CD4-positive, alpha-beta T cell treated with Interleukin-17A for 1 hour (primary cell): ENCODE measurements around the gene CPNE2.
"Not testable (repeated sequence)": the region's sequence is repeated elsewhere in the genome, so short reads cannot be mapped to it uniquely, and the experiment has no call there.

Experiments used
- DNase-seq: peaks from one replicate; pipeline ENCODE4 v3.0.0-alpha.2; 2020

Gene CPNE2

DNA sequence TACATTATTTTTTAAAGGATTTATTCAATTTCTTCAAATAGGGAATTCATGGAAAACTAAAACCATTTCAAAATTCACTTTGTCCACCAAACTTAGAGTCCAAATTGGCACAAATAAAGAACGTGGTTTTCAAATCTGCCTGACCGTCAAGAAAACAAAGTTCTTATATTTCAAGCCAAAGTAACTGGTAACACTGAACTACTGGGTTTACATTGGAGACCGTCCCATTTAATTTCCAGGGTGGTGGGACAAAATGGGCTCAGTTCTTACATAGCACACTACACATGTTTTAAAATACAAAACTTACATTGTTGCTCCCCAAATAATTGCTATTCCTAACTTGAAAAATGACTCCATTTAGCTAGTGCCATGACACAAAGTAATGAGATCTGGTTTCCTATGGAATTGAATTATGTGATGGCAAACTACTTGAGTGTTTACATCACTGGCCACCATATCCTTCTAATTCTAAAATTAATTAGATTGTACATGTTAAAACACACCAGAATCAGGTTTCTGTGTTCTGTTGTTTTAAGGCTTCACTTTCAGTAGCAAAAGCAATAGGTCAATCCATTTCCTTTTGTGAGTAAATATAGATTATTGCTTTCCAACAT, 86.9 kb downstream of the CPNE2 start:
- DNase-seq, result no peak

DNA sequence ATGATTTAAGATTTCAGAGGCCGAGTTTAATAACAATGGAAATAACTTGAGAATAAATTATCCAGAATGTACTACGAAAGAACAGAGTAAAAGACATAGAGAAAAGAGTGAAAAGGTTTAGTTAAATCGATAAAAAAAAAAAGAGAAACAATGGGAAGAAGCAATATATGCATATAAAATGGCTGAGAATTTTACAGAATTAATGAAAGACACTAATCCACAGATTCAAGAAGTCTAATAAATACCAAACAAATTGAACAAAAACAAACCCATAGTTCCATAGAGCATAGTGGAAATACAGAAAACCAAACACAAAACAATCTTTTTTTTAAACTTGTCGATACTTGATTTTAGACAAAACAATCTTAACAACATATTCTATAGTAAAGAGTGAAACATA, 91.7 kb downstream of the CPNE2 start:
- DNase-seq, result no peak

- no peak for DNase-seq
These were observed 92.6 kb downstream of the CPNE2 start for GRCh38 chr16:57184887-57185445.

DNA sequence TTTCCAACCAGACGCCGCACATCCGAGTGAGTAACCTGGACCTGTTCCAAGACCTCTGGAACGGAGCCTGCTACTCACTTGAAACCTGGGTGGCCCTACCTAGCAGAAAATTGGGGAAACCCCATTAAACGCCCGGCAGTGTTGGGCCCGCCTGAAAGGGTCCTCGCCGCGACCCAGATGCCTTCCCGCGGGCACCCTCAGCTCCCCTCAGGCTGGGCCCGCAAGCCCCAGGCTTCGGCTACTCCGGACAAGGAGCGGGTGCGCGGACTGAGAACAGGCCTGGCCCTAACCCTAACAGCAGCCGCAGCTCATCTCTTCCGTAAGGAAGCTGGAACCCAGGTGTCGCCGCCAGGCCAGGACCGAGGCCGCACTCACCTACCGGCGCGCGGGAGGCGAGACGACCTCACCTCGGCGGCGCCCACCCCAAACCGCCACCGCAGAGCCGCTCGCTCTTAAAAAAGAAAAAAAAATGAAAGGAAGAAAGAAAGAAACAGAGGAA, 93.1 kb downstream of the CPNE2 start:
- peak; percentile 57 for DNase-seq

GRCh38 chr16:57185945-57186871, 93.8 kb downstream of the CPNE2 start, which contains the start of the genes PSME3IP1 and RSPRY1:
Gene PSME3IP1 (minus strand): TSS chr16:57186039. CDS start chr16:57173854, 12,185 bp downstream.
Gene RSPRY1 (plus strand): TSS chr16:57186329. CDS start chr16:57204659, 18,330 bp downstream.
- peak; percentile 100 for DNase-seq

GRCh38 chr16:57186872-57187854, 94.8 kb downstream of the CPNE2 start:
- peak; percentile 37 for DNase-seq

DNA sequence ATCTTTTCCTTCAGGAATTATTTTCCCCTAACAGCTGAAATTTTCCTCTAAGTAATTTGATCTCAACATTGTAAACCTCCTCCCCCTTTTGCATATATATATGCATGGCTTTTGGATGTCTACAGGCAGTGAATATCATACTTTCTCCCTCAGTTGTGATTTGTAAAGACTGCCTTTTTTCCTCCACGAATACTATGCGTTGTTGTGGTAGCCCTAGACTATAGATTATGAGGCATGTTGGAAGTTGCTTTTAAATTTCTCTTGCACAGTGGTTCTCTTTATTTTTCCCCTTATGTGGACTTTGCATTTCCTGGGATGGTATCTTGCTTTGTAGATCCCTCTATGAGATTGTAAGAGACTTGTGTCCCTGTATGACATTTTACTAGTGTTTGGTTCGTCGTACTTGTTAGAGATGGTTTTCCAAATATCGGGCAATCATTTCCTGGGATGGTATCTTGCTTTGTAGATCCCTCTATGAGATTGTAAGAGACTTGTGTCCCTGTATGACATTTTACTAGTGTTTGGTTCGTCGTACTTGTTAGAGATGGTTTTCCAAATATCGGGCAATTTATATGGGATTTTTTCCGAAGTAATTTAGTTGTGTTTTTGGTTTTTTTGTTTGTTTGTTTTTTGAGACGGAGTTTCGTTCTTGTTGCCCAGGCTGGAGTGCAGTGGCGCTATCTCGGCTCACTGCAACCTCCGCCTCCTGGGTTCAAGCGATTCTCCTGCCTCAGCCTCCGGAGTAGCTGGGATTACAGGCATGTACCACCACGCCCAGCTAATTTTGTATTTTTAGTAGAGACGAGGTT, 95.7 kb downstream of the CPNE2 start:
- DNase-seq, result not testable (repeated sequence)

GRCh38 chr16:57188711-57189002, 96.3 kb downstream of the CPNE2 start:
- no peak for DNase-seq

DNA sequence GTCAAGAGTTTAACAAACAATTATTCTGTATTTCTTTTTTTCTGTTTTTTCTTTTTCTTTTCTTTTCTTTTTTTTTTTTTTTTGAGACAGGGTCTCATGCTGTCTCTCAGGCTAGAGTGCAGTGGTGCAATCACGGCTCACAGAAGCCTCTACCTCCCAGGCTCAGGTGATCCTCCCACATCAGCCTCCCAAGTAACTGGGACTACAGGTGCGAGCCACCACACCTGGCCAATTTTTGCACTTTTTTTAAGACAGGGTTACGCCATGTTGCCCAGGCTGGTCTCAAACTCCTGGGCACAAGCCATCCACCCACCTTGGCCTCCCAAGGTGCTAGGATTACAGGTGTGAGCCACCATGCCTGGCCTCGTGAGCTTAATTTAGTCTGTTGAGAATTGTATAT, 97.1 kb downstream of the CPNE2 start:
- not testable (repeated sequence) for DNase-seq

- DNase-seq, result no peak
These were observed 97.8 kb downstream of the CPNE2 start for GRCh38 chr16:57190136-57190535.

DNA sequence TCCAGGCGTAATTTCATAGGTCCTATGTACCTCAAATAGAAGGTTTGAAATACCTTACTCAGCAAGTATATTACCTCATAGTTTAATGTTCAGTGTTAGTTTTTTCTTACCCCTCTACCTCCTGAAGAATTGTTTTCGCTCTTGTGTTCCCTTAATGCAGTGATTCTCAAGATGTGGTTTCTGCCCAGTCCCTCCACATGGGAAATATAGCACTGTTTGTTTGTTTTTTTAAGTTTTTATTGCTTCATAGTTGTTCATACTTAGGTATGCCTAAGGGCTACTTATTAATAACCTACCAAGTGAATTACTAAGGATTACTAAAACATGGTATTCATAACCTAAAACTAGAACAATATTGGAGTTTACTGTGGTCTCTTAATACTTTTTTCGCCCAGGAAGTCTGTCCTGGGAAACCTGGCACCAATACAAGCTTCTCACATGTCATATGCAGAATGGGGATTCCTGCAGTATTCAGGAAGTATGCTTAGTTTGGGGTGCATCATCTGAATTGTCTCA, 98.7 kb downstream of the CPNE2 start:
- no peak for DNase-seq

DNA sequence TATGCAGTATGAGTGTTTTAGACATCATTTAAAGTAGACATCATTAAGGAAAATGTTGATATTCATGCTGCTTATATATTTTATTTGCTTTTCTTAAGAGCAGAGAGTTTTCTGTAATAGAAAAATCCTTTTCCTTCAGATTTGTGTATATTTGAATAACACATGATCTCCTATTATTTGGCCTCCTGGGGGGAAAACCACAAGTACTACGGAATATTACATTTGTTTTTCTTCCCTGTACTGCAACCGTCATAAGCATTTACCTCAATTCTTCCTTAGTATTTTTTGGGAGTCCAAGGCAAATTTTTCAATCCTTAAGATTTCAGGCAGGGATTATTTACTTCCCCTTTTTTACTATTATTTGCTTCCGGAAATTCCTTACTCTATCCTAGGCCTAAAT, 99.8 kb downstream of the CPNE2 start:
- no peak for DNase-seq

DNA sequence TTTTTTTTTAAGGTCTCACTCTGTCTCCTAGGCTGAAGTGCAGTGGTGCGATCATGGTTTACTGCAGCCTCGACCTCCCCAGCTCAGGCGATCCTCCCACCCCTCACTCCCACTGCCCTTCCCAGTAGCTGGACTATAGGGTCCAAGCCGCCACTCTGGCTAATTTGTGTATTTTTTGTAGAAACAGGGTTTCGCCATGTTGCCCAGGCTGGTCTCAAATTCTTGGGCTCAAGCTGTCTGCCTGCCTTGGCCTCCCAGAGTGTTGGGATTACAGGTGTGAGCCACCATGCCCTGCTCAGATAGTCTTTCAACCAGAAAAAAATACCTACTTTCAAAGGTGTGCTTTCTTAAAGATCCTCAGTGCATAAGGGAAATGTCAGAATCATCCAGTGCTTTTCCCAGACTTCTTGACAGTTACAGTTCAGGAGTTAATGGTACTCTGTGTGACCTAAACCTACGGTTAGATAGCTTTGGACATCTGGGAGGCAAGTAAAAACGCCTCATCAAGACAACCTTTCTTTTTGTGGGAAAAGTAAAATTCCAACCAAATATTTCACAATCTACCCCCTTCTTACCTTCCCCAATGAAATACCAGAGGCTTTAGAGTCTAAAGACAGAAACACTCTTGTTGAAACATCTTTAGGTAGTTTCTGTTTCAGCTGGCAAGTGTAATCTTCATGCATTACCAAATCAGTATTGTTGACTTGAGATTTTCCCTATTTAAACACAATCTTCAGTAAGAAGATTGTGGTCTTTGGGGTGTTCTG, 100.5 kb downstream of the CPNE2 start:
- DNase-seq, result no peak

DNA sequence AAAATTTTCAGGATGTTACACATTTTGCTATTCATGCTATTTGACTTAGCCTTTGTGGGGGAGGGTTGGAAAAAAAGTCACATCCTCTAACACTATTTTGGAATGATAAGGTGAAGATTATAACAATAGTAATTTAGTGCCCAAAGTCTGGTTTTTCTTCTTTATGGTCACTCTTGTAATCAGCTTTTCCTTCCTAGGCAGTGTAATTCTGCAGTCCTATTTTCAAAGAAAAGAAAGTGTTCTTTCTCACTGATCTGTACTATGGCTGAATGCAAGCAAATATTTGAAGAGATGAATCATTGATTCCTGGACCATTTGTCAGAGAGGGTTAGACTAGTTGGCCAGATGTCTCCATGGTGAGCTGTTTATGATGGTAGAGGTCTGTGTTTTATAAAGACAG, 102.1 kb downstream of the CPNE2 start:
- DNase-seq, result no peak

DNA sequence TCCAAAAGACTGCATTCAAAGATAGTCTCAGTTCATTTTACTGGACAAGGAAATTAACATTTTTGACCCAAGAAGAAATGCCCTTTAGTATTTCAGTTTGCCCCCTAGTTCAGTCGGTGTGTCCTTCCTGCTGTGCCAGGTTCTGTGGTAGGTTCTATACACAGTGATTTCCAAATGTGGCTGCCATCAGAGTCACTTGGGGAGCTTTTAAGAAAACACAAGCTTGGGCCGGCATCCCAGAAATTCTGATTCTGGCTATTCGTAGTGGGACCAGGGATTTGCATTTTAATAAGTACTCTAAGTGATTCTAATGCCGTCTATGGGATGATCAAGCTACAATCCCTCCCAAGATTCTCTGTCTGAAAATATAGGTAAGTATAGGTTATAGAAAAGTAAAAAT, 103.9 kb downstream of the CPNE2 start:
- DNase-seq, result no peak

DNA sequence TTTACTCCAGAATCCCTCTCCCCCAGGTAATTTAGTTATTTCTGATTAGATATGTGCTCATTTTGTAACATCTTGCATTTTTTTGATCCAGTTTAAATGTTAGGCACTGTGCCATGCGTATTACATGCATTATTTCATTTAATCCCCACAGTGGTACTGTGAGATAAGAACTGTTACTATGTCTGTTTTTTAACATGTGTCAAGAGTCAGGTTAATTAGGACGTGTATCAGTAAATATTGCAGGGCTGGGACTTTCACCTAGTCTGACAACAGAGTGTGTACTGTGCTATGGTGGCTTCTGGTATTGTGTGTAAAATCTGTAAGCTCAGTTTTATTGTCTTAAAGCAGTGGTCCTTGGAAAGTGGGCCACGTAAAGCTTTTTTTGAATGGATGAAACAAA, 104.4 kb downstream of the CPNE2 start:
- no peak for DNase-seq
